Measurements from ENCODE around the gene PRR5. TPM values are rescaled to one million over a fixed set of nuclear protein-coding genes. Genes with fewer than 3 reads are reported as not detected.

The PRR5 gene
- total RNA-seq, 2 donors from 2014 or later, result 7.3 to 30.0 TPM

GRCh38 chr22:44760476-44760875, 58.5 kb downstream of the PRR5 start:
- H3K36me3 ChIP-seq, result no peaks in the 10 kb centered on the region

GRCh38 chr22:44761025-44761424, 59.0 kb downstream of the PRR5 start:
- H3K9me3 ChIP-seq, result no peaks in the 10 kb centered on the region
- H3K27me3 ChIP-seq (replicated peaks; ENCODE audit: insufficient read depth), result no peaks in the 10 kb centered on the region
- H3K36me3 ChIP-seq, result no peaks in the 10 kb centered on the region
- no peak overlapping the region for H3K27ac ChIP-seq
- no peak for TF ChIP-seq CTCF (IDR thresholded peaks at IDR 0.05)
- H3K4me3 ChIP-seq, result no peak overlapping the region
- DNase-seq (ENCODE audit: low spot score) (no peak), ATAC-seq (ENCODE audit: insufficient number of reproducible peaks, low FRiP score, low read depth) (no peak)
- H3K4me1 ChIP-seq (ENCODE audit: control insufficient read depth in 1 of 2, low read depth in 2 of 2), result no peaks in the 10 kb centered on the region

More at GRCh38 chr22:44760476-44760875, 58.5 kb downstream of the PRR5 start:
- no peak for ATAC-seq (ENCODE audit: insufficient number of reproducible peaks, low FRiP score, low read depth)
- no peaks in the 10 kb centered on the region for H3K4me1 ChIP-seq (ENCODE audit: control insufficient read depth in 1 of 2, low read depth in 2 of 2)
- no peak overlapping the region for H3K4me3 ChIP-seq
- H3K9me3 ChIP-seq, result no peaks in the 10 kb centered on the region
- DNase-seq (ENCODE audit: low spot score), result no peak
- TF ChIP-seq CTCF (IDR thresholded peaks at IDR 0.05), result no peak
- no peaks in the 10 kb centered on the region for H3K27me3 ChIP-seq (replicated peaks; ENCODE audit: insufficient read depth)
- H3K27ac ChIP-seq, result no peak overlapping the region

- no peaks in the 10 kb centered on the region for H3K9me3 ChIP-seq
- no peaks in the 10 kb centered on the region for H3K27me3 ChIP-seq (replicated peaks; ENCODE audit: insufficient read depth)
- H3K27ac ChIP-seq, result no peak overlapping the region
- ATAC-seq (ENCODE audit: insufficient number of reproducible peaks, low FRiP score, low read depth), result no peak
- H3K36me3 ChIP-seq, result no peaks in the 10 kb centered on the region
- DNase-seq (ENCODE audit: low spot score), result no peak
- no peak for TF ChIP-seq CTCF (IDR thresholded peaks at IDR 0.05)
- H3K4me1 ChIP-seq (ENCODE audit: control insufficient read depth in 1 of 2, low read depth in 2 of 2), result no peaks in the 10 kb centered on the region
- no peak overlapping the region for H3K4me3 ChIP-seq
These were observed 62.4 kb downstream of the PRR5 start for GRCh38 chr22:44764373-44764772.

- no peak overlapping the region for H3K4me3 ChIP-seq
- no peaks in the 10 kb centered on the region for H3K36me3 ChIP-seq
- H3K4me1 ChIP-seq (ENCODE audit: control insufficient read depth in 1 of 2, low read depth in 2 of 2), result no peaks in the 10 kb centered on the region
- no peak overlapping the region for H3K27ac ChIP-seq
- DNase-seq (ENCODE audit: low spot score) (no peak), ATAC-seq (ENCODE audit: insufficient number of reproducible peaks, low FRiP score, low read depth) (no peak)
- no peaks in the 10 kb centered on the region for H3K27me3 ChIP-seq (replicated peaks; ENCODE audit: insufficient read depth)
- no peak for TF ChIP-seq CTCF (IDR thresholded peaks at IDR 0.05)
- no peaks in the 10 kb centered on the region for H3K9me3 ChIP-seq
These were observed 63.0 kb downstream of the PRR5 start for GRCh38 chr22:44764974-44765373.

GRCh38 chr22:44765571-44766285, 63.7 kb downstream of the PRR5 start:
- H3K9me3 ChIP-seq, result no peaks in the 10 kb centered on the region
- H3K4me1 ChIP-seq (ENCODE audit: control insufficient read depth in 1 of 2, low read depth in 2 of 2), result no peaks in the 10 kb centered on the region
- no peak for TF ChIP-seq CTCF (IDR thresholded peaks at IDR 0.05)
- no peaks in the 10 kb centered on the region for H3K27me3 ChIP-seq (replicated peaks; ENCODE audit: insufficient read depth)
- H3K4me3 ChIP-seq, result no peak overlapping the region
- H3K27ac ChIP-seq, result no peak overlapping the region
- no peak for DNase-seq (ENCODE audit: low spot score)
- H3K36me3 ChIP-seq, result no peaks in the 10 kb centered on the region
- no peak for ATAC-seq (ENCODE audit: insufficient number of reproducible peaks, low FRiP score, low read depth)
